ENCODE data around the gene CD46. TPM values are rescaled to one million over a fixed set of nuclear protein-coding genes. Genes with fewer than 3 reads are reported as not detected.

Gene CD46
- total and polyA plus RNA-seq, 9 donors: 78.8 to 165 (median 121) TPM

- no peak for DNase-seq
- no peak overlapping the region for H3K4me3 ChIP-seq
- H3K9me3 ChIP-seq: no peaks in the 10 kb centered on the region
- intact Hi-C loops (cut with DNase I): no loop called here
- H3K4me1 ChIP-seq (ENCODE audit: insufficient read depth): peaks cover 36% of the 10 kb centered on the region
- H3K27ac ChIP-seq: peak overlapping the region in 1 of 2 donors; percentile 44
- no peaks in the 10 kb centered on the region for H3K27me3 ChIP-seq
- H3K36me3 ChIP-seq: no peaks in the 10 kb centered on the region
- no peak for TF ChIP-seq POLR2A (IDR thresholded peaks at IDR 0.05)
- TF ChIP-seq CTCF (IDR thresholded peaks at IDR 0.05): no peak
- TF ChIP-seq EP300 (IDR thresholded peaks at IDR 0.05): no peak
Measured at GRCh38 chr1:207839083-207839413, 87.2 kb downstream of the CD46 start.

GRCh38 chr1:207840380-207840779 is 88.5 kb downstream of the CD46 start:
- DNase-seq: no peak
- H3K27ac ChIP-seq: no peak overlapping the region

GRCh38 chr1:207841293-207841692 is 89.4 kb downstream of the CD46 start:
- H3K36me3 ChIP-seq: no peaks in the 10 kb centered on the region
- DNase-seq: peak in 1 of 5 donors; percentile 3
- H3K9me3 ChIP-seq: no peaks in the 10 kb centered on the region
- no peak for TF ChIP-seq EP300 (IDR thresholded peaks at IDR 0.05)
- TF ChIP-seq CTCF (IDR thresholded peaks at IDR 0.05): no peak
- no peak for TF ChIP-seq POLR2A (IDR thresholded peaks at IDR 0.05)
- intact Hi-C loops (cut with DNase I): no loop called here
- H3K4me3 ChIP-seq: no peak overlapping the region
- 33 to 49% (median 40%) methylated on average over 1 of the region's 1 CpG for WGBS, 3 donors
- no peaks in the 10 kb centered on the region for H3K27me3 ChIP-seq
- H3K27ac ChIP-seq: no peak overlapping the region
- peaks cover 41% of the 10 kb centered on the region for H3K4me1 ChIP-seq (ENCODE audit: insufficient read depth)

More at GRCh38 chr1:207840380-207840779, 88.5 kb downstream of the CD46 start:
- Histone ChIP-seq H3K4me1 (ENCODE audit: insufficient read depth) (peaks cover 41% of the 10 kb centered on the region), H3K4me3 (no peak overlapping the region), H3K9me3 (no peaks in the 10 kb centered on the region), H3K36me3 (no peaks in the 10 kb centered on the region), H3K27me3 (no peaks in the 10 kb centered on the region)
- 86 to 100% (median 100%) methylated on average over 2 of the region's 2 CpGs for WGBS, 3 donors
- TF ChIP-seq POLR2A (IDR thresholded peaks at IDR 0.05) (no peak), CTCF (IDR thresholded peaks at IDR 0.05) (no peak), EP300 (IDR thresholded peaks at IDR 0.05) (no peak)
- intact Hi-C loops (cut with DNase I): no loop called here

DNA sequence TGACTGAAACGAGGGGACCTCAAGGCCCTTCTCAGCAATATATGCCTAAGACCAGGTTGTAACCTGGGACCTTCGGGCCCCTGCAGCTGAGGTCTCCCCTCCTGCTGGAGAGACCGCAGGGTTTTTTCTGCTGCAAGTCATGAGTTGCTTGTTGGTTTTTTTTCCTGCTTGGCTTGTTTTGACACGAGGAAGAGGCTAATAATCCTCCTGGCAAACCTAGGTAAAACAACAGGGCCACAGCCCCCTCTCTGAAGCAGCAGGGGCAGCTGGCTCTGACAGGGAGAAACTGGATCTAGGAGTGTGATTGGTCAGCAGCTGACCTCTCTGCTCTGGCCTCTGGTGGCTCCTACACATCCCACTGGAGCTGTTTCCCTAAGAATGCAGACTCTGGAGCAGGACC is 90.0 kb downstream of the CD46 start:
- Histone ChIP-seq H3K9me3 (no peaks in the 10 kb centered on the region), H3K36me3 (no peaks in the 10 kb centered on the region), H3K27ac (peak overlapping the region in 1 of 2 donors; percentile 5), H3K27me3 (no peaks in the 10 kb centered on the region), H3K4me1 (ENCODE audit: insufficient read depth) (peaks cover 36% of the 10 kb centered on the region), H3K4me3 (no peak overlapping the region)
- intact Hi-C loops (cut with DNase I): no loop called here
- no peak for TF ChIP-seq EP300 (IDR thresholded peaks at IDR 0.05)
- no peak for TF ChIP-seq POLR2A (IDR thresholded peaks at IDR 0.05)
- no peak for TF ChIP-seq CTCF (IDR thresholded peaks at IDR 0.05)
- peak in 1 of 5 donors; percentile 32 for DNase-seq
- WGBS, 3 donors: 12 to 32% (median 15%) methylated on average over 4 of the region's 4 CpGs

GRCh38 chr1:207842506-207842905 is 90.7 kb downstream of the CD46 start:
- 89 to 92% (median 91%) methylated on average over 6 of the region's 6 CpGs for WGBS, 3 donors
- DNase-seq: no peak
- intact Hi-C loops (cut with DNase I): no loop called here
- Histone ChIP-seq H3K9me3 (no peaks in the 10 kb centered on the region), H3K4me1 (ENCODE audit: insufficient read depth) (peaks cover 32% of the 10 kb centered on the region), H3K27ac (no peak overlapping the region), H3K4me3 (no peak overlapping the region), H3K36me3 (no peaks in the 10 kb centered on the region), H3K27me3 (no peaks in the 10 kb centered on the region)
- TF ChIP-seq POLR2A (IDR thresholded peaks at IDR 0.05) (no peak), EP300 (IDR thresholded peaks at IDR 0.05) (no peak), CTCF (IDR thresholded peaks at IDR 0.05) (no peak)

Data from ovary (tissue), 9 donors.